SIG-M5 treated with dmso at 0.1 percent for 504 hours (cell line): Measurements from ENCODE around the gene PPP3CA.
"Not testable (repeated sequence)": the region's sequence is repeated elsewhere in the genome, so short reads cannot be mapped to it uniquely, and the experiment has no call there.

Source experiments
- DNase-seq: peaks from one replicate; lab custom pipeline; 2025; ENCODE audit not compliant: unreplicated experiment; lab: John Stamatoyannopoulos, UW

PPP3CA gene

DNA sequence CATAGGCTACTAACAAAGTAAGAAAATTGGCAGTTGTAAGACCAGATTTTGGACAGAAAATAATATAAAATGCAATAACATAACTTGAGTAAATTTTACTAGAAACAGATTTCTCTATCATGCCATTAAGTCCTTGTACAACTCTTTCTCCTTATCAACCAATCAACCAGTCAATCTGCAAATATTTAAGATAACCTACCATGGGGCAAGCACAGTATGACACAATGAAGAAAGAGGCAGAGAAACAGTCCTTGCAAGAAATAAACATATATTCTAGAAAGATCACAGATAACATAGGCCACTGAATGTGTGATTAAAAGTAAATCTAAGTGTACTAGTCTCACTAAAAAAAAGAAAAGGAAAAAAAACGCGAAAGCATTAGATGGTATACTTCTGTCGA is 194.8 kb downstream of the PPP3CA start:
- DNase-seq = no peak

DNA sequence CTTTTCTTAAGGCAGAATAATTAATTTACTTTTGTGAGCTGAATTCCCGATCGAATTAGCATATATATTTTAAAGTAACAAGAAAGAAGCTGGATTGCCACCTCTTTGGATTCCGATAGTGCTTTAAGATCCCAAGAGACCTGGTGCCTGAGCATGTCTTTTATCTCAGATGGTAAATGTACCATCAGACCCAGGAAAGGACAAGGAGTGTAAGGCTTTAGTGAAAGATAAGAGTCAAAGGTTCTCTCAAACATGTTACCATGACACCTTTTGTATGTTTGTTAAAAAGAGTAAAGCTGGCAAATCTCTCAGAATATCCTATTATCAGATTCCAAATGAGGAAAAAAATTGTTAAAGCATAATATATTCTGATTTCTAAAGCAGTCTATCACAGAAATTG is 198.8 kb downstream of the PPP3CA start:
- DNase-seq = no peak

DNA sequence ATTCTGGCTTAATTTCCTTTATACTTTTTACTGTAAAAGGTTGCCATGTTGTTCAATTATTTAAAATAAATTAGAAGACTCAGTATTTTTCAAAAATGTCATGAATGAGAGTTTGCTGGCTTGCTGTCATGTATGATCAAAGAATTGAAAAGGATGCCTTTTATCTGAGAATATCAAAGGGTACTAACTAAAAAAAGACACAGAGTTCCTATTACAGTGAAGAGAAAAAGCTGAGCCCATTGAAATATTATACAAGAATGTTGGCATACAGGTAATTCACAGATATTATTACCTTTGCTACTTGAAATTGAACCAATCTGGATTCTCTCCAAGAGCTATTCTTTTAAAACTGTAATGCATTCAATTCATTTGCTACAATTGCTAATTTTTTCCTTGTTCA is 200.0 kb downstream of the PPP3CA start:
- no peak for DNase-seq

DNA sequence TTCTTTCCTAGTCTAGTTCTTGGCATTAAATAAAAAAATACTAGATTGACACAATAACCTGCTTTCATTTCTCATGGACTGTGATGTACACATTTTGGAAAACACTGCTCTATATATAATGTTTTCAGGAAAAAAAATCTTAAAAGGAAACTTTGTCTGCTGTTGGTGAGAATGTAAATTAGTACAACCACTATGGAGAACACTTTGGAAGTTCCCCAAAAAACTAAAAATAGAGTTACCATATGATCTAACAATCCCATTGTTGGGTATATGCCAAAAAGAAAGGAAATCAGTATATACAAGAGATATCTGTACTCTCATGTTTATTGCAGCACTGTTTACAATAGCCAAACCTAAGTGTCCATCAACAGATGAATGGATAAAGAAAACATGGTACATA is 202.3 kb downstream of the PPP3CA start:
- no peak for DNase-seq

DNA sequence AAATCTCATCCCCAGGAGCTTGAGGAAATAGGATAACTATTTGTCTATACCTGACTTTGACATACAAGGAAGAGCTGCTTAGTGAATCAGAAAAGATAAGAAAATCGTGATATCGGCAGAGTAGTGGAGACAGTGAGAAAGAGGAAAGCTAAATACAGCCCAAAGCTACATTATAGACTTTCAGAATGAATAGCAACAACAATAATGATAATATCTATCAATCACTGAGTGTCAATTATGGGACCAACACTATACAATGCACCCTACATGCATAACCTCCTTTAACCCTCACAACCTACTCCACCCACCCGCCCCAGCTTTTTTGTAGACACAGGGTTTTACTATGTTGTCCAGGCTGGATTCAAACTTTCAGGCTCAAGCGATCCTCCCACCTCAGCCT is 205.1 kb downstream of the PPP3CA start:
- DNase-seq = no peak

DNA sequence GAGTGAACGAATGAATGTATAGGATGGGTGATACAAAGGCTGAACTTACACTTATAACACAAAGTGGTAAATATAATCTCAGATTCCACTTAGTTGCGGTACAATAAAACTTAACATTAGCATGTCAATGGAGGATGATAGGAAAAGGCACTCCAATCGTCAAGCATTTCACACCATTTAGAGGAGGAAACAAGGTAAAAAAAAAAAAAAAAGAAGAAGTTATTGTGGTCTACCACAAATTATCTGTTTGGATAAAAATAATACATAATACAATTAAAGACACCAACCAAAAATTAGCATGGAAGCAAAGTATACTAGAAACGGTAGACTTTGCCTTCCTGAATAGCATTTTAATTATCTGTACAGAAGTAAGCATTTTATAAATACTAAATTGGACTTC is 205.5 kb downstream of the PPP3CA start:
- DNase-seq = no peak

DNA sequence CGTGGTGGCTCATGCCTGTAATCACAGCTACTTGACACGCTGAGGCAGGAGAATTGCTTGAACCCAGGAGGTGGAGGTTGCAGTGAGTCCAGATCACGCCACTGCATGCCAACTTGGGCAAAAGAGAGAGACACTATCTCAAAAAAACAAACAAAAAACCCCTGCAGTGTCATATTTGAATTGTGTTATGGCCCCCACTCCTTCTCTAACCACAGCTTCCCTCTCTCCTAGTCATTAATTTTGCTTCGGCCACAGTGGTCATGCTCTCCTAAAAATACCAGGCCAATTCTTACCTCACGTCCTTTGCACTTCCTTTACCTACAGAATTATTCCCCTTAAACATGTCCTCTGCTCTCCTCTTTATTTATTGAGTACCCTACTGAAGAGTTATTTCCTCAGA is 206.1 kb downstream of the PPP3CA start:
- DNase-seq = no peak

DNA sequence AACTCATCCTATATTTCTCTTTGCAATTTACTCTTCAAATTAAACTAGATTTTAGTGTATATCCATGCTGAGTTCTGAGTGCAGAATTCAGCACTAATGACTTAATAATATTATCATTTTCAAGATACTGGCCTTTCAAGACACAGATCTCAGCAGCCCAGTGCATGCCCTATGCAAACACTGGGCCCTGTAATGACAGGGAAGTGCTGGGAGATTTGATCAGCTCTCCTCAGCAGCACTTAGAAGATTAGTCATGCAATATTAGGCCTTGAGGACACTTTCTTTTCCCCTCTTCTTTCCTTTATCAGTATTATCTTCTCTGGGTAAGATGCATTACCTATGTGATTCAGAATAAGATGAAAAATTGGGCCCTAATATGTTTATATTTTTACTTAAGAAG is 207.1 kb downstream of the PPP3CA start:
- DNase-seq = no peak

DNA sequence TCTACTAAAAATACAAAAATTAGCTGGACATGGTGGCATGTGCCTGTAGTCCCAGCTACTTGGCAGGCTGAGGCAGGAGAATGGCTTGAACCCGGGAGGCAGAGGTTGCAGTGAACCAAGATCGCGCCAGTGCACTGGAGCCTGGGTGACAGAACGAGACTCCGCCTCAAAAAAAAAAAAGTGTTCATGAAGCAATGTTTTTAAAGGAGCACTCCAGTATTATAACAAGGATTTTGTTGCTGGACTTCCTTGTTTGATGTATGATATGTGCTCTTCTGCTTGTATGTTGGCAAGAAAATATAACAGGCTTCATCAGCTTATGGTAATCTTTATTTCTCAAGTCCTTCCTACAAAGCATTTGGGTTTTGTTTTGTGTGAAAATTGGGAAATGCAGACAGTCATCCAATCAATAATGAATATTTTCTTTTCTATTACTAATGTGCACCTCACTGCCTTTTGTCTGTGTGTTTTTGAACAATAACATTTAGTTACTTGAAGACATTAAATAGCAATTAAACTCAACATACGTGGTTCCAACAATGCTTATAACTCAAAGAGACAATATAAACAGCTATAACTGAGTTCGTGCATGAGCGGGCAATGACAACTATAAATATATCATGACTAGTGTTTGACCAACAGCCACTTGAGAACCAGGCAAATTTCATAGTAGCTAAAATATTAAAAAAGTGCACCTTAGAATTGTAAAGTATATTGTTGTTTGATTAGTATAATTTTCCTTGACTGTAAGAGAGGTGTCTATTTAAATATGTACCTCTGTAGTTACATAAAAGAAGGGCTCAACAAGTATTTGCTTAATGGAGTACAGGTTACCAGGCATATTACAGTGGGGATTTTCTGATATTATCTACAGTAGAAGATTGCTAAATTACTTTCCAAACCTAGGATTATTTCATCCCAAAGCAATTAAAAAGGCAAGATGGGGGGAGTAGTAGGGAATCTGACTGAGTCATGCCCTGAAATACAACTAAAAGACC is 210.7 kb downstream of the PPP3CA start:
- DNase-seq = peak; percentile 2

DNA sequence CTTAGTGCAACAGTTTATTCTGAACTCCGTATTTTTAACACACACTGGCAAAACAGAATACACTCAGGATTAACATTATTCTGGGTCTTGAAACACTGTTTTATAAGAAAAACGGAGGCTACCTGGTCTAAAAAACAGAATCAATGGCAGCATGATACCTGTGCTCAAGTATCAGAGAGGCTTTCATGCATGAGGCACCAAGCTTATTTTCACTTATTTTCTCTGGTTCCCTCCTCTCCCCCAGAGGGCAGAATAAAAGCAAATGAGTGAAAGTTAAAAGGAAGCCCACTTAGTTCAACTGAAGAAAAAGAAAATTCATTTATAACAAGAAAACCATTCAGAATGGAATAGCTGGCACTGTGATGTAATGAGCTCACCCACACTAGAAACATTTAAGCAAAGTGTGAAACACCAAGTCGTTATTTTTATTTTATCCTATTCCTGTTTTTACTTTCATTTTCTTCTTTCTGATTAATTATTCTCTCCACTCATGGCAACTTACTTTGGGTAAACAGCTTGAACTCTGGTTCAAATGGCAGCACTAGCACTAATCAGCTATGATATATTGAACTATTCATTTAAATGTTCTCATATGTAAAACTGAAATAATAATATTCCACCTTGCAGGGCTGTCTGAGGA is 211.8 kb downstream of the PPP3CA start:
- DNase-seq = no peak

DNA sequence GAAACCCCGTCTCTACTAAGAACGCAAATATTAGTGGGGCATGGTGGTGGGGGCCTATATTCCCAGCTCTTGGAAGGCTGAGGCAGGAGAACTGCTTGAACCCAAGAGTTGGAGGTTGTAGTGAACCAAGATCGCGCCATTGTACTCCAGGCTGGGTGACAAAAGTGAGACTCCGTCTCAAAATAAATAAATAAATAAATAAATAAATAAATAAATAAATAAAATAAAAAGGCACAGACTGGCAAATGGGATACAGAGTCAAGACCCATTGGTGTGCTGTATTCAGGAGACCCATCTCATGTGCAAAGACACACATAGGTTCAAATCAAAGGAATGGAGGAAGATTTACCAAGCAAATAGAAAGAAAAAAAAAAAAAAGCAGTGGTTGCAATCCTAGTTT is 216.3 kb downstream of the PPP3CA start:
- DNase-seq = not testable (repeated sequence)

DNA sequence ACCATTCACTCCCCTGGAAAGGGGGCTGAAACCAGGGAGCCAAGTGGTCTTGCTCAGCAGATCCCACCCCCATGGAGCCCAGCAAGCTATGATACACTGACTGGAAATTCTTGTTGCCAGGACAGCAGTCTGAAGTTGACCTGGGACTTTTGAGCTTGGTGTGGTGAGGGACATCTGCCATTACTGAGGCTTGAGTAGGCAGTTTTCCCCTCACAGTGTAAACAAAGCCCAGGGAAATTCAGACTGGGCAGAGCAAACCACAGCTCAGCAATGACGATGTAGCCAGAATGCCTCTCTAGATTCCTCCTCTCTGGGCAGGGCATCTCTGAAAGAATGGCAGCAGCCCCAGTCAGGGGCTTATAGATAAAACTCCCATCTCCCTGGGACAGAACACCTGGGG is 218.4 kb downstream of the PPP3CA start:
- DNase-seq = not testable (repeated sequence)

DNA sequence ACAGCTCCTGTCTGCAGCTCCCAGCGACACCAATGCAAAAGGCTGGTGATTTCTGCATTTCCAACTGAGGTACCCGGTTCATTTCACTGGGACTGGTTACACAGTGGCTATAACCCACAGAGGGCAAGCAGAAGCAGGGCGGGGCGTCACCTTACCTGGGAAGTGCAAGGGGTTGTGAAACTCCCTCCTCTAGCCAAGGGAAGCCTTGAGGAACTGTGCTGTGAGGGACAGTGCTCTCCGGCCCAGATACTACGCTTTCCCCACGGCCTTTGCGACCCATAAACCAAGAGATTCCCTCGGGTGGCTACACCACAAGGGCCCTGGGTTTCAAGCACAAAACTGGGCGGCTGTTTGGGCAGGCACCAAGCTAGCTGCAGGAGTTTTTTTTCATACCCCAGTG is 218.9 kb downstream of the PPP3CA start:
- no peak for DNase-seq

DNA sequence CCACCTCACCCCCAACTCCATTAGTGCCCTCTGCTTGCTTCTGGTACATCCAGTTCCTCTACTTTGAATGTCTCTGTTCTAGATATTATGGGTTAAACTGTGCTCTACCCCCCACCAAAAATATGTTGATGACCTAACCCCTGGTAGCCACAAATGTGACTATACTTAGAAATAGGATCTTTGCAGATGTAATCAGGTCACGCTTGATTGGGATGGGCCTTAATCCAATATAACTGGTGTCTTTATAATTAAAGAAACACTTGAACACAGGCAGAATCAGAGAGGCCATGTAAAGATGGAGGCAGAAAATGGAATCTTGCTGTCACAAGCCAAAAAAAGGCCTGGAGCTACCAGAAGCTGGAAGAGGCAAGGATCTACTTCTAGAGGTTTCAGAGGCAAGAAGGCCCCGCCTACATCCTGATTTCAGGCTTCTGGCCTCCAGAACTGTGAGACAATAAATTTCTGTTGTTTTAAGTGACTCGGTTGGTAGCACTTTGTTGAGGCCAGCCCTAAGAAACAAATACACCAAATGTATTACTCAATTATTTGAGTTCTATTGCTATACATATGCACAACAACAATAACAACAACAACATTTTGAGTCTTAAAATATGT is 220.0 kb downstream of the PPP3CA start:
- DNase-seq = peak; percentile 23

DNA sequence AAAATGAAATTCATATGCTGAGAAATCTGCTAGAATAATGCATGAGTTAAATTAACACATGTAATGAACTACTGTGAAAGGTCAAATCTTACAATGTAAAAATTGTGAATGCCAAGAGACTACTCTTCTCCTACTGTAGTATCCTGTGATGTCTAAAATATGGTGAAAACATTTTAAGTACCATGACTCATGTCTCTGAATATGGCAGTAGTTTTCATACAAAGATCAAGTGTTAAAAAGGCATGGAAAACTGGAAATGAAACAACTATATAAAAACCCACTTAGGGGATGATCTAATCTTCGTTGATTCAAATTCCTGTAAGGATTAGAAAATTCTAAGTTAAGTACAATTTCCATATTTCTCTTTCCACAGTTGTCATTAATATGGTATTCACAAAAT is 221.3 kb downstream of the PPP3CA start:
- DNase-seq = no peak

DNA sequence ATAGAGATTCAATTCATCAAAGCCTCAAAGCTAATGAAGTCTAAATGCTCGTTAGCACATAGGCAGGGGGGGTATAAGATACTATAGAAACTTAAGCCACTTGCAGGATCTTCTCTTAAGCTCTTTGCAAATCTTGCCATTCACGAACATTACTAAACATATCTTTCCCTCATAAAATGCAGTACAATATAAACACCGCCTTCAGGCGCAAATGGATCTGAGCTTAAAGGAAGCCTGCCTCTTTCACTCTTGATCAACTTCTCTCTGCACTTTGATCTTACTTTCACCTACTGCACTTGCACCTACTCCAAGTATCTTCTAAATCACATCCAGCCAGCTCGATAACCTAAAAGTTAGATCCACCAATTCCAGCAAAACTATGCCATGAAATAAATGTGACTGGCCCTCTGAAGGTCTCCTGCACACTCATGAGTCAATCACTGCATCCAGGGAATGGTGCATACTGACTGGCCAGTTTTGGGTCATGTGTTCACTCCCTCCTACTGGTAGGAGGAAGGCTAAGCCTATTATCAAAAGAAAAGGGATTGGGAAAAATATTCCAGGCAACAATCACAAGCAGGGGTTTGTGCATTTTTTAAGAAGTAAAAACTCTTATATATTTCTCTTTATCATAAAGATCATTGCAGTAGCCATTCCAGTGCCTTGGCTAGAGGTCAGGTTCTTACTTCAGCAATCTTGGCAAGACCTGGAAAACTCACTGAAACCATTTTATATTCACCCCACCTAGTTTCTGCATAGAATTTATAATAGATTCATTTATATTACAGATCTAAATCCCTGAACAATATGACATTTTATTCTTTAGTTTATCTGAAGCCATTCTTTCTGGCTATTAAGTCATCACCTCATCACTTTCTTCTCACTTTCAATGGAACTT is 222.0 kb downstream of the PPP3CA start:
- no peak for DNase-seq

DNA sequence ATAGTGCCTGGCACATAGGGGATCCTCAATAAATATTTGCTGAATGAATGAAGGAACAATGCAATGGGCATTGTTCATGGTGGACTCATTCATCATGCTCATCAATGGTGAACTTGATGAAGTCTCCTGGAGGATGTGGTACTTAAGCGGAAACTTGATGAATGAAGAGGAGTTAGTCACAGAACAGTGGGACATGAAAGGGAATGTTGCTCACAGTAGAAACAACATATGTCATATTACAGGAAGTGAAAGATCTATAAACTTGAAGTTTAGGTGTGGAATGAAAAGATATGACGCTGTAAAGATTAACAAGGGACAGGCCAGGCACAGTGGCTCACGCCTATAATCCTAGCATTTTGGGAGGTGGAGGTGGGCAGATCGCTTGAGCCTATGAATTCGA is 224.1 kb downstream of the PPP3CA start:
- DNase-seq = no peak

DNA sequence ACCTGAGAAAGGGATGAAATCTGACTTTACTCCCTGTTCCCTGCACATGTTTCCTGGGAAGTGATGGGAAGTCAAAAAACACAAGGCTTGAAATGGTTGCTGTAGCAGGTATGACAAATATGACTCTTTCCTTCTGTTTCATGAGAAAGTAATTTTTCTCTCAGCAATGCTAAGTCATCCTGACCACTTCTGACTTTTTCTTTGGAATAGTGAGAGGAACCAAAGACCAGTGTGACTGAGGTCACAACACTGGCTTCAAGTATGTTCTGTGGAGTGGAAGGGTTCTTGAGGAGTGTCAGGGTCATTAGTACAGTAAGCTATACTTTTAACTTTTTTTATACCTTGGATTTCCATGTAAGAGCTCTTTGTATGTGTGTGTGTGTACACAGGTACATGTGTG is 225.3 kb downstream of the PPP3CA start:
- no peak for DNase-seq

DNA sequence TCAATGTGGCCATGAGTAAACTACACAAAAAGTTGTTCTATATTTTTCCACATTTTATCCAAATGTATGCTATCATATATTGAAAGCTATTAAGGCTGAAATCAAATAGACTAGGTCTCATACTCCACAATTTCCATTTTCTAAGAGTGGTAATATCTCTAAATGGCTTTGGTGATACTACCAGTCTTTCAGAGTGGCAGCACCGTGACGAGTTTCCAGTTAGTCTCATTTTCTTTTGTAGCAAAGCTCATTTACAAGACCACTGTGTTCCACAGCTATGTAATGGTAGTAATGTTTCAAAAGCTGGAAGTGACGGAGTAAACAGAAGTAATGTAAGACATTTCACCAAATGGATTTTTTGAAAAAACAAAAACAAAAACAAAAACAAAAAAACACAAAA is 228.2 kb downstream of the PPP3CA start:
- DNase-seq = no peak

DNA sequence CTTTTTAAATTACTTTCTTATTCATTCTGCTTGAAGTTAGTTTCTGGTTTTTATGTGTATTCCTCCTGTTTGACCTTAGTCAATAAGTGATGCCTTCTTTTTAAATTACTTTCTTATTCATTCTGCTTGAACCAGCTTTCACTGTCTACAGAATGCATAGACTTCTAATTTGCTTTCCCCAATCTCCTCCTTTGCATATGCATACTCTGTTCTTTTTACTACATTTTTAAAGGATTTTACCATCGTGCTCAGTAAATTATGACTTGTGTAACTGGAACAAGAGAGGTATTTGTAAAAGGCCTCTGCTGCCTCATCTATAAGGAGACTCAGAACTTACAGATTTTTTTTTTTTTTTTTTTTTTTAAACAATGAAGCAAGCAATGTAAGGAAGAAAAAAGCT is 228.7 kb downstream of the PPP3CA start:
- no peak for DNase-seq

DNA sequence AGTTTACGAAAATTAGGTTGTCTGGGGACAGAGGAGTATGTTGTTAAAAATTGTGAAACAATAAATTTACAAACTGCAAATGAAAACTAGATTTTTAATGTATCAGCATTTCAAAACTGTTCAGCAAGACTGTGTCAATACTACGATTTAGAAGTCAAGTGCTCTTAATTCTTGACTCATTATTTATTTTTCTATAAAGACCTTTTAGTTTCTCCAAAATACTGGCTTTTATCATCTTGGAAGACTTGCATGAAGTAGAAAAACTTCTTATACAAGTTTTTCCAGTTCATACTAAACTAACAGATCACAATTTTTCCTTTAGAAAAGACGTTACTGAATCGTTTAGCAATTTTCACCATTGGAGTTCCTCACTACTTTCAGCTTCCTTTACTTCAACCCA is 231.4 kb downstream of the PPP3CA start:
- no peak for DNase-seq
